K562 (cell line): ENCODE results near the gene P3H4. TPM values are rescaled to one million over a fixed set of nuclear protein-coding genes. Genes with fewer than 3 reads are reported as not detected.
A peak's percentile ranks its signal among the peaks of the same experiment; 100 is the strongest.

Experiments
- ATAC-seq: fragments of 200-7000 bp; cut with Tn5 transposase; 3 replicates; pipeline ENCODE4 v1.9.1; 2020; ENCODE audit warnings: moderate library complexity
- BruUV-seq: library from RNA; stranded (reverse); fragments of 400-500 nt; replicated peaks from 2 replicates; lab custom pipeline; 2021; lab: Mats Ljungman, UMichigan
- CTCF ChIA-PET: fragments of 300-600 bp; formaldehyde crosslinking; extraction: SDS; loops from one replicate; lab custom pipeline; 2021; ENCODE audit warnings: low intra/inter-chr PET ratio; lab: Yijun Ruan, JAX
- POLR2A ChIA-PET: fragments of 300-600, 350-650 bp; sonication (Branson Sonifier 250); formaldehyde crosslinking; extraction: SDS; loops from one replicate; lab custom pipeline; 2021; ENCODE audit warnings: antibody characterized with exemption, inconsistent platforms; lab: Yijun Ruan, JAX
- DNase-seq, 4 experiments: peaks; one replicate each; pipeline versions ENCODE4 v3.0.0 to v3.0.0-alpha.2; 2011 to 2018; ENCODE audit warnings: low spot score in 3 of 4, mixed read lengths in 3 of 4; ENCODE audit errors: extremely low read depth in 1 of 4
- FAIRE-seq: peaks from 2 replicates; lab custom pipeline; 2011; peaks lifted over from hg19 to GRCh38; lab: Jason Lieb, UNC
- H2AFZ ChIP-seq: 2 replicates; pipeline ENCODE4 v1.6.0; 2011; ENCODE audit warnings: low read depth, low read length, control low read depth, inconsistent platforms
- H3K27ac ChIP-seq: fragments of 200-600 bp; 3 replicates; pipeline ENCODE4 v1.8.0; 2011; ENCODE audit warnings: low read depth, mild to moderate bottlenecking, control low read depth, inconsistent platforms, low read length, moderate library complexity, mixed read lengths; ENCODE audit errors: extremely low read depth
- H3K27me3 ChIP-seq, 2 experiments: fragments of 300-600 bp in 1 of 2; 2 replicates in 1 of 2; 3 replicates in 1 of 2; pipeline versions ENCODE4 v1.6.0 to v1.8.0; 2011; ENCODE audit warnings: inconsistent platforms in 2 of 2, low read length in 2 of 2, mild to moderate bottlenecking in 1 of 2, mixed read lengths in 1 of 2, moderate library complexity in 1 of 2; ENCODE audit not compliant: control insufficient read depth in 2 of 2, insufficient read depth in 2 of 2
- H3K36me3 ChIP-seq: fragments of 300-600 bp; 3 replicates; pipeline ENCODE4 v1.8.0; 2011; ENCODE audit warnings: mild to moderate bottlenecking, low read length, inconsistent platforms; ENCODE audit not compliant: control insufficient read depth, insufficient read depth
- H3K4me1 ChIP-seq, 2 experiments: fragments of 200-600 bp in 1 of 2; replicated peaks in 1 of 2; 2 replicates in 1 of 2; 3 replicates in 1 of 2; pipeline versions ENCODE4 v1.5.1 to v1.8.0; 2011; ENCODE audit warnings: inconsistent platforms in 2 of 2, low read length in 2 of 2, mild to moderate bottlenecking in 1 of 2, mixed read lengths in 1 of 2, moderate library complexity in 1 of 2; ENCODE audit not compliant: control insufficient read depth in 2 of 2, insufficient read depth in 2 of 2
- H3K4me2 ChIP-seq: 2 replicates; pipeline ENCODE4 v1.6.1; 2011; ENCODE audit warnings: low read length, control low read depth, inconsistent platforms, mixed read lengths; ENCODE audit not compliant: insufficient read depth
- H3K4me3 ChIP-seq: fragments of 200-600 bp; sonication (generic), shearing (Covaris generic); 2 replicates; pipeline ENCODE4 v1.5.1; 2016; ENCODE audit warnings: control low read depth, inconsistent platforms
- H3K79me2 ChIP-seq: fragments of 200-600 bp; 3 replicates; pipeline ENCODE4 v1.8.0; 2011; ENCODE audit warnings: low read length, inconsistent platforms; ENCODE audit not compliant: control insufficient read depth, insufficient read depth
- H3K9ac ChIP-seq, 2 experiments: 2 replicates each; pipeline versions ENCODE4 v1.6.0 to v1.6.1; 2011; ENCODE audit warnings: low read depth in 2 of 2, low read length in 2 of 2, control low read depth in 1 of 2, inconsistent platforms in 1 of 2, mild to moderate bottlenecking in 1 of 2, mixed read lengths in 1 of 2; ENCODE audit not compliant: insufficient read depth in 1 of 2
- H3K9me1 ChIP-seq: one replicate; pipeline ENCODE4 v1.6.0; 2011; ENCODE audit warnings: inconsistent platforms, mild to moderate bottlenecking, low read length, moderate library complexity; ENCODE audit not compliant: control insufficient read depth, insufficient read depth
- H3K9me3 ChIP-seq: replicated peaks from 2 replicates; pipeline ENCODE4 v1.5.1; 2011; ENCODE audit warnings: low read depth, low read length, inconsistent platforms; ENCODE audit not compliant: control insufficient read depth, insufficient read depth
- H4K20me1 ChIP-seq: replicated peaks from 2 replicates; pipeline ENCODE4 v1.6.1; 2011; ENCODE audit warnings: low read length, inconsistent platforms, mixed read lengths; ENCODE audit not compliant: control insufficient read depth, insufficient read depth
- ADNP ChIP-seq: fragments of 200-800 bp; sonication (Bioruptor generic); IDR thresholded peaks from 2 replicates; pipeline ENCODE4 v1.6.1; 2016; ENCODE audit warnings: missing genetic modification characterization, missing compliant biosample characterization
- BCOR ChIP-seq: fragments of 450-650 bp; IDR thresholded peaks from 2 replicates; pipeline ENCODE4 v1.6.1; 2016
- CTBP1 ChIP-seq: fragments of 450-650 bp; IDR thresholded peaks from 2 replicates; pipeline ENCODE4 v1.6.1; 2016; ENCODE audit warnings: borderline replicate concordance
- FOXM1 ChIP-seq, 2 experiments: fragments of 450-650 bp in 1 of 2; sonication (generic) in 1 of 2; formaldehyde crosslinking in 1 of 2; IDR thresholded peaks; 2 replicates each; pipeline versions ENCODE4 v1.6.1 to v1.9.0; 2017 to 2022; ENCODE audit warnings: low read depth in 2 of 2, mild to moderate bottlenecking in 2 of 2, missing genetic modification reagents in 1 of 2, moderate library complexity in 1 of 2
- KLF13 ChIP-seq: fragments of 450-650 bp; IDR thresholded peaks from 2 replicates; pipeline ENCODE4 v1.6.1; 2016; ENCODE audit warnings: missing genetic modification characterization, low read depth, mild to moderate bottlenecking, missing compliant biosample characterization, moderate library complexity, borderline replicate concordance
- MNT ChIP-seq, 2 experiments: fragments of 450-650 bp; conservative IDR thresholded peaks; 2 replicates each; pipeline ENCODE4 v1.6.1; 2017; ENCODE audit warnings: mild to moderate bottlenecking in 2 of 2, moderate library complexity in 2 of 2
- MYNN ChIP-seq, 2 experiments: sonication (generic); formaldehyde crosslinking in 1 of 2; IDR thresholded peaks; 2 replicates each; pipeline versions ENCODE4 v1.5.0 to v1.6.1; 2016 to 2020; ENCODE audit warnings: antibody characterized with exemption in 1 of 2, missing genetic modification reagents in 1 of 2
- NKRF ChIP-seq: fragments of 450-650 bp; IDR thresholded peaks from 2 replicates; pipeline ENCODE4 v1.6.1; 2016; ENCODE audit warnings: borderline replicate concordance
- PYGO2 ChIP-seq: fragments of 450-650 bp; IDR thresholded peaks from 2 replicates; pipeline ENCODE4 v1.6.1; 2016; ENCODE audit warnings: mild to moderate bottlenecking, missing genetic modification characterization, moderate library complexity, missing compliant biosample characterization
- RBM25 ChIP-seq: fragments of 200-400 bp; formaldehyde crosslinking; IDR thresholded peaks from 2 replicates; pipeline ENCODE4 v1.6.1; 2018; ENCODE audit warnings: low read length, low read depth, moderate library complexity; ENCODE audit not compliant: severe bottlenecking
- WGBS: fragments of 100-300 bp; shearing (Covaris generic); methylation state at CpG from one replicate; pipeline ENCODE4 v1.1.6; 2016; ENCODE audit warnings: low coverage, mixed read lengths; ENCODE audit not compliant: insufficient coverage; ENCODE audit errors: missing lambda C conversion rate; 5-methylcytosine and 5-hydroxymethylcytosine counted together
- in situ Hi-C: fragments of 300-500 bp; cut with MboI; formaldehyde crosslinking; loops from 4 replicates; pipeline ENCODE4 v1.15.0; 2018; ENCODE audit warnings: inconsistent platforms, mixed read lengths
- intact Hi-C: fragments of 100-400 bp; cut with micrococcal nuclease; formaldehyde crosslinking; loops from 2 replicates; pipeline ENCODE4 v1.14.2; 2022
- polyA plus RNA-seq, 8 experiments: library from polyadenylated mRNA; depleted of rRNA in 4 of 8; stranded (reverse) in 5 of 8; unstranded in 3 of 8; fragments of >200 nt; fragmentation: Nextera tagmentation in 2 of 8; fragmentation: Illumina TruSeq in 1 of 8; extraction: Ambion mirVana in 2 of 8; extraction: Trizol in 1 of 8; gene quantifications; 2 replicates each; pipeline versions ENCODE4 v1.2.1 to v1.2.3, GENCODE V29; 2011 to 2014; ENCODE audit warnings: inconsistent platforms in 1 of 8, missing spikeins in 1 of 8
- total RNA-seq, 7 experiments: library from RNA; depleted of rRNA in 6 of 7; stranded (reverse); fragments of >200 nt in 6 of 7; fragmentation: Illumina TruSeq in 2 of 7; extraction: Trizol in 2 of 7; gene quantifications; 2 replicates each; pipeline versions ENCODE4 v1.2.1 to v1.2.3, GENCODE V29; 2011 to 2021; ENCODE audit warnings: low replicate concordance in 1 of 7
- TF ChIP-seq, protein P1 (sequence below): fragments of 150-350 bp; conservative IDR thresholded peaks from 2 replicates; pipeline ENCODE4 v1.6.1; 2014; ENCODE audit warnings: low read length

P3H4 gene
- total and polyA plus RNA-seq, 9 of the 15 experiments (the other 6 are each of a cell fraction or from before 2014, with no cell fraction given): 0.10 to 3.7 (median 1.0) TPM

DNA sequence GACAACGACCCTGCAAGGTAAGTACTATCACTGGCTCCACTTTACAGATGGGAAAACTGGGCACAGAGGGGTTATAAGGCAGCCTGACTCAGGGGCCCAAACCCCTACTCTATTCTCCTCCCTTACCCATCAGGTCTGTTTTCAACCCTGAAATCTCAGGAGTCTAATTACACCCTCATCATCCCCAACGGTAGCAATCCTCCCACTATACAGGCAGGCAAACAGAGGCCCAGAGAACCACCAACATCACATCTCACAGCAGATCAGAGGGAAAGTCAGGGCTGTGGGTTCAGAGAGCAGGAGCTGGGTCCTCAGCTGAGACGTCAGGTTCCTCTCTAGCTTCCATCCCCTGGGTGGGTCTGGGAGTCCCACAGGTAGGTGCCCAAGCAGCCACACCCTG is 41.8 kb downstream of the P3H4 start:
- Histone ChIP-seq H3K27ac (no peak overlapping the region), H3K79me2 (peaks cover 17% of the 10 kb centered on the region), H3K4me3 (no peak overlapping the region), H3K9ac (no peak overlapping the region), H3K36me3 (peaks cover 84% of the 10 kb centered on the region), H3K27me3 (no peaks in the 10 kb centered on the region), H4K20me1 (peaks cover 10% of the 10 kb centered on the region; the same call in 1 of the 2 replicates), H3K4me1 (peaks cover 0 to 18% of the 10 kb centered on the region in 2 experiments; a peak in 2 of 5 replicates), H2AFZ (no peak overlapping the region), H3K4me2 (no peak overlapping the region), H3K9me1 (peaks cover 3% of the 10 kb centered on the region), H3K9me3 (no peaks in the 10 kb centered on the region)
- DNase-seq (peak in 1 of 4 experiments; percentile 12), ATAC-seq (no peak), FAIRE-seq (no peak)
- WGBS: 68% methylated on average over 3 of the region's 3 CpGs
- intact Hi-C loops (no loop called here), in situ Hi-C loops (no loop called here)
- TF ChIP-seq MYNN (IDR thresholded peaks at IDR 0.05) (no peak), MYNN (CRISPR knock-in tag; IDR thresholded peaks at IDR 0.05) (no peak), RBM25 (peak; percentile 44), ADNP (tag) (peak; percentile 60; the same call in 1 of the 2 replicates), MNT (conservative IDR thresholded peaks at IDR 0.05) (no peak), FOXM1 (IDR thresholded peaks at IDR 0.05; ENCODE audit: low read depth) (no peak), FOXM1 (CRISPR knock-in tag; IDR thresholded peaks at IDR 0.05; ENCODE audit: low read depth) (no peak), KLF13 (tag) (no peak), CTBP1 (no peak), PYGO2 (tag) (no peak), BCOR (peak; percentile 53; the same call in 1 of the 2 replicates), NKRF (no peak)
- TF ChIP-seq, protein P1, sequence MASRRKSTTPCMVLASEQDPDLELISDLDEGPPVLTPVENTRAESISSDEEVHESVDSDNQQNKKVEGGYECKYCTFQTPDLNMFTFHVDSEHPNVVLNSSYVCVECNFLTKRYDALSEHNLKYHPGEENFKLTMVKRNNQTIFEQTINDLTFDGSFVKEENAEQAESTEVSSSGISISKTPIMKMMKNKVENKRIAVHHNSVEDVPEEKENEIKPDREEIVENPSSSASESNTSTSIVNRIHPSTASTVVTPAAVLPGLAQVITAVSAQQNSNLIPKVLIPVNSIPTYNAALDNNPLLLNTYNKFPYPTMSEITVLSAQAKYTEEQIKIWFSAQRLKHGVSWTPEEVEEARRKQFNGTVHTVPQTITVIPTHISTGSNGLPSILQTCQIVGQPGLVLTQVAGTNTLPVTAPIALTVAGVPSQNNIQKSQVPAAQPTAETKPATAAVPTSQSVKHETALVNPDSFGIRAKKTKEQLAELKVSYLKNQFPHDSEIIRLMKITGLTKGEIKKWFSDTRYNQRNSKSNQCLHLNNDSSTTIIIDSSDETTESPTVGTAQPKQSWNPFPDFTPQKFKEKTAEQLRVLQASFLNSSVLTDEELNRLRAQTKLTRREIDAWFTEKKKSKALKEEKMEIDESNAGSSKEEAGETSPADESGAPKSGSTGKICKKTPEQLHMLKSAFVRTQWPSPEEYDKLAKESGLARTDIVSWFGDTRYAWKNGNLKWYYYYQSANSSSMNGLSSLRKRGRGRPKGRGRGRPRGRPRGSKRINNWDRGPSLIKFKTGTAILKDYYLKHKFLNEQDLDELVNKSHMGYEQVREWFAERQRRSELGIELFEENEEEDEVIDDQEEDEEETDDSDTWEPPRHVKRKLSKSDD: no peak
- BruUV-seq: no TSS peak
- POLR2A ChIA-PET: interaction anchor here (1.7 kb wide), 1 partner anchor 12 kb away, joined by 5 read pairs; no protein-coding TSS in a partner anchor
- CTCF ChIA-PET: no interaction called here
